8988T (cell line): Measurements from ENCODE around the gene LRRC2.
"Not testable (repeated sequence)": the region's sequence is repeated elsewhere in the genome, so short reads cannot be mapped to it uniquely, and the experiment has no call there.

ENCODE experiments used
- DNase-seq: peaks from one replicate; pipeline ENCODE4 v3.0.0; 2011

The LRRC2 gene

DNA sequence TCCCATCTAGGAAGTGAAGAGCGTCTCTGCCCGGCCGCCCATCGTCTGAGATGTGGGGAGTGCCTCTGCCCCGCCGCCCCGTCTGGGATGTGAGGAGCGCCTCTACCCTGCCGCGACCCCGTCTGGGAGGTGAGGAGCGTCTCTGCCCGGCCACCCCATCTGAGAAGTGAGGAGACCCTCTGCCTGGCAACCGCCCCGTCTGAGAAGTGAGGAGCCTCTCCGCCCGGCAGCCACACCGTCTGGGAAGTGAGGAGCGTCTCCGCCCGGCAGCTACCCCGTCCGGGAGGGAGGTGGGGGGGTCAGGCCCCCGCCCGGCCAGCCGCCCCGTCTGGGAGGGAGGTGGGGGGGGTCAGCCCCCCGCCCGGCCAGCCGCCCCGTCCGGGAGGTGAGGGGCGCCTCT lies 71.6 kb downstream of the LRRC2 start:
- DNase-seq: not testable (repeated sequence)

GRCh38 chr3:46492890-46493547 lies 73.1 kb downstream of the LRRC2 start:
- no peak for DNase-seq

- no peak for DNase-seq
Observed at GRCh38 chr3:46491089-46492070, 74.7 kb downstream of the LRRC2 start.

- DNase-seq: no peak
Observed at GRCh38 chr3:46490338-46491084, 75.6 kb downstream of the LRRC2 start.

- no peak for DNase-seq
Observed at GRCh38 chr3:46489875-46490274, 76.2 kb downstream of the LRRC2 start.

DNA sequence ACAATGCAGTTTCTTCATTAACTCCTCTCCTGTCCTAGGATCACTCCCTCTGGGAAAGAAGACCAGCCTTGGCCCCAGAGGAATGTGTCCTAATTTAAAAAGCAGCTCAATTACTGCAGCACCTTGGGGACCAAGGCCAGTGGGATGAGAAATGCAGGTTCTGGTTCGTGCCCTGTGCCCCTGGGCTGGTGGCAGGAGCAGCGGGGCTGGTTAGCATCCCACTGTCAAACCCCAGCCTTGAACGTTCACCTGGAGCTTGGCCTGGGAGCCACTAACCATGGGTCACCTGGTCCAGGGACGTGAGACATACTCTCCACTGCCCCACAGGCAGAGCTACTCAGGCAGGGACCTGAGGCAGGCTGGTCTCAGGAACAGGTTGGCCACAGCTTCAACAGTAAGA lies 76.7 kb downstream of the LRRC2 start:
- no peak for DNase-seq

DNA sequence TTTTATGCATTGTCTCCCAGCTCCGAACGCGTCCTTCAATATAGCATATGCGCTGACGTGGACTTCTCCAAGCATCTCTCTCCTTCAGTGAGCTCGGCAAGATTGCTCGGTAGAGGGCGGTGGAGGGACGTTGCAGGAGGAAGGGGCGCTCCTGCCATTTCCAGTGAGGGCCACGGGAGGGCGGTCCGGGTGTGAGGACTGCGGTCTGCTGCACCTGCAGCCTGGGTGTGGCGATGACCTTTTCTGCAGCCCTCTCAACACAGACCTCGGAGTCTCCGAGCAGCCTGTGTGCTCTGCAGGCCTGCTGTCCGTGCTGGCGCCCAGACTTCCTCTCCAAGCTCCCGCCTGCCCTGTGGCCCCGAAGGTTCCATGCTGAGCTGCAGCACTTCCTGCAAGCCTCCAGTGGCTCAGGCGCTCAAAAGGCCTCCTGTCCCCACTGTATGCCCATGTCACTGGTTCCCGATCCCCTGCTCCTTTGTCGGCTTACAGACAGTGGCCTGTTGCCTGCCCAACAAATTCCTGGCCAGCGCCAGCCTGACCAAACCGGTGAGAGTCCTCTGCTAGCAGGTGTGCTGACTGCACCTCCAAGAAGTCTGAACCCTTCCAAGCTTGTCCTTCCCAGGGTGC lies 77.3 kb downstream of the LRRC2 start:
- DNase-seq: peak; percentile 98

DNA sequence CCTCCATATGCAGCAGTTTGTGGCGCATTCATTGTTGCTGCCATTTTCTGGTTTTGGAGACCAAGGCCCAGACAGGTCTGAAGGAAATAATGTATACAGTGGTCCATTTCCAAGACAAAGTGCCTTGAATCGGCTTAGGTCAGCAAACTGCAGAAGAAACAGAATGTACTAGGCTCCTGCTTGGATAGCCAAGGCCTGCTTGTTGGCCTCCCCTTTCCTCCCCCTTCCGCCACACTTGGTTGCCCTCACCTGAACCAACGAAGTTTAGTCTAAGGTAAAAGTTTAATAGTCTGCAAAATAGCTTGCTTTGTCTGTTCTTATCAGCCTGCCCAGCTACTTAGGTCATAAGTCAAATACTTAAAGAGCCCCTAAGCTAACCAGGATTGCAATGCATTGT lies 80.3 kb downstream of the LRRC2 start:
- no peak for DNase-seq

DNA sequence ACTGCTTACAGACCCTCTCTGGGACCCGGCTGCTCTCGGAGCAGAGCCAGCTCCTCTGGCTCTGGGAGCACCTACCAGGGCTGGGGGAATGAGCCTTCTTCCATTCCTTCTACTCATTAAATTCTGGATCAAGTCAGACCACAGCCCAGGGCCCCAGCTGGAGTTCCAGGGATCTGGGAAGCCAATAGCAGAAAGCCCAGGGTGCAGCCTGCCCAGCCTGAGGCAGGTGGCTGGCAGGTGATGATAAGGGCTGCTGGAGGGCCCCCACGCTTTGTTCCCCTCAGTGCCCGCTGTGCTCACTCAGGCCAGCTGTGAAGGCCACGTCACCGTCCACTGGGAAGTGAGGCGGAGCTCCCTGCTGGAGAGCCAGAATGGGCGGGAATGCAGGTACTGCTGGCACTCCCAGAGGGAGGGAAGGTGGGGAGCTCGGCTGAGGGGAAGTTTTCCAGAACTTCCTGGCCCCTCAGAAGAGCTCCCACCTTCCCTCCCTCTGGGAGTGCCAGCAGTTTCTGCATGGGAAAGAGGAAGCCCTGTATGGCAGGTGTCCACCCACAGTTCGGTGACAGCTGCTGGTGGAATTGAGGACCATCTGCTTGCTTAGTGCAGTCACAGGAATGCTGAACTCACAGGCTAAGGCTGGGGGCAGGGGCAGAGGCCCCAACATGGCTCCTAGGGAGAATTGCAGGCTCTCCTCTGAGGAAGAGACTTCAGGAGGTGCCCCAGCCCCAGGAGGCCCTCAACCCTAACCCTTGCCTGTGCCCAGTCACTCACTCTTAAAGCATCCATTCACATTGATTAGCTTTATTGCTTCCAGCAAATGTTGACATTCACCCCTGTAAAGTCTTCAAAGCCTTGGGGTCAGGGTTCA lies 81.0 kb downstream of the LRRC2 start:
- no peak for DNase-seq

GRCh38 chr3:46484388-46484787 lies 81.7 kb downstream of the LRRC2 start:
- DNase-seq: no peak

- DNase-seq: no peak
Observed at GRCh38 chr3:46483825-46484224, 82.3 kb downstream of the LRRC2 start.

- DNase-seq: no peak
Observed at GRCh38 chr3:46482632-46483350, 83.3 kb downstream of the LRRC2 start.

DNA sequence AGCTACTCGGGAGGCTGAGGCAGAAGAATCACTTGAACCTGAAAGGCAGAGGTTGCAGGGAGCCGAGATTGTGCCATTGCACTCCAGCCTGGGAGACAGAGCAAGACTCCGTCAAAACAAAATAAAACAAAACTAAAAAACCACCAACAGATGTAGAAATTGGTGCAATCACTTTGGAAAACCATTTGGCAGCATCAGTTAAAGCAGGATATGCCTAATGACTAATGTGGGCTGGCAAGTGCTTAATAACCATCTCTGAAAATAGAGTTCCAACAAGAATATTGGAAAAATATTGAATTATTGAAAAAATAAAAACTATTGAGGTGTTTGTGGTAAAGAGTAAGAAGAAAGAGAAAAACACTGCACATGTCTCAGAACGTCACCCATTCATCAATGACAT lies 84.5 kb downstream of the LRRC2 start:
- DNase-seq: no peak

DNA sequence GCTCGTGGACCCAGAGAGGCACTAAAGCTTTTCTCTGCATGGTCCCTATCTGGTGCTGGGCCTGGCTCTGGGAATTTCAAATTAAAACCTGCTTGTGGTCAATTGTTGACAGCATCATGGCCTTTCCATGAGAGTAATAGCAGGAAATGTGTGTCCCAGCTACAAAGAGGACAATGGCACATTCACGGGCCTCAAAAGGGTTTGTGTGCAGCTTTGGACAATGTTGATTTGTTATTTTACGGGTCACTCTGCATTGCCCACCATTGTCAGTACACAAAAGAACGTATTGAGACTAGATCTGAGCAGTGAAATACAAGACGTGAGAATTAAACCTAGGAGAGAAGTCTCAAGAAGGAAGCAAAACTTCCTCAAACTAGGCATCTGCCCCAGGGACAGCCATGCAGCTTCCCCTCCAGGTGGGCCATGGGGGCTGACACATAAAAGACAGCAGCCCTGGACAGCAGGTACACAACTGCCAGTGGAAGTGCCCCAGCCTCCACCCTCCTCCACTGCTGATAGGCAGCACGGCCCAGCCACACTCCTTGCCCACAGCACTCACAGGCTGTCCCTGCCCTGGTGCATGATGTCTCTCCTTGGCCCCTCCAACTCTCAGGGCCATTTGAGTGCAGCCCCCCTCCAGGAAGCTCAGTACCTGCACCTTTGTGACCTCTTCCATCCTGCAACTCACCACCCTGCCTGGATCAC lies 85.5 kb downstream of the LRRC2 start:
- DNase-seq: no peak

DNA sequence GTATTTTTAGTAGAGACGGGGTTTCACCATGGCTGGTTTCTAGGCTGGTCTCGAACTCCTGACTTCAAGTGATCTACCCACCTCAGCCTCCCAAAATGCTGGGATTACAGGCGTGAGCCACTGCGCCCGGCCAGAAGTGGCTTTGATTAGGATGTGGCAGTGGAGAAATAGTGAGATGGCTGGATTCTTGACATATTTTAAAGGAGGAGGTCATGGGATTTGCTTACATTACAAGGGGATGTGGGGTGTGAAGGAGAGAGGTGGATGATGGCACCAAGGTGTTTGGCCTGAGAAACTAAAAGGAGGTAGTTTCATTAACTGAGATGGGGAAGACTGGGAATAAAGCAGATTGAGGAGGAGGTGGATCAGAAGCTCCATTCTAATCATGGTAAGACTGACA lies 86.4 kb downstream of the LRRC2 start:
- DNase-seq: no peak

GRCh38 chr3:46479021-46479420 lies 87.1 kb downstream of the LRRC2 start:
- DNase-seq: no peak

GRCh38 chr3:46478341-46478740 lies 87.8 kb downstream of the LRRC2 start:
- DNase-seq: no peak

- DNase-seq: no peak
Observed at GRCh38 chr3:46477756-46478155, 88.3 kb downstream of the LRRC2 start.

DNA sequence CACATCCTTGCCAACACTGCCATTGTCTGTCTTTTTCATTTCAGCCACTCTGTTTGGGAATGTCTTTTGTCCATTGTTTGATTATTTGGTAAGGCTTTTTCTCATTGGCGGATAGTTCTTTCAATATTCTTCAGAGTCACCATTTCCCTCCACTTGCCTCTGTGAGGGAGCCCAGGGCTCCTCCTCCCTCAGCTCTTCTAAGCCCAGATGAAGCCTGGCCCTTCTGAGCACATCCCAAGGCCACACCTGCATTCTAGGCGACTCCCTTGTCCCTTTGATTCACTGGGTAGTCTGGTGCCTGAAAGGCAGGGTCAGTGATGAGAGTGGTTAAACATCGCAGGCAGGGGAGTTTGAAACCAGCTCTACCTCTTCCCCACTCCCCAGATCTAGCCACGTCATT lies 89.0 kb downstream of the LRRC2 start:
- no peak for DNase-seq

- DNase-seq: no peak
Observed at GRCh38 chr3:46472736-46473135, 93.4 kb downstream of the LRRC2 start.
